HFFc6 (cell line): ENCODE data around the gene ARHGEF7. TPM values are rescaled to one million over a fixed set of nuclear protein-coding genes. Genes with fewer than 3 reads are reported as not detected.

Experiments
- DNase-seq: peaks from one replicate; pipeline ENCODE4 v3.0.0-alpha.2; 2018
- H3K27ac Mint-ChIP-seq: 2 replicates; pipeline ENCODE4 v1.8.0; 2020; ENCODE audit warnings: mild to moderate bottlenecking, mixed read lengths
- H3K27me3 Mint-ChIP-seq: 2 replicates; pipeline ENCODE4 v1.8.0; 2021; ENCODE audit warnings: mild to moderate bottlenecking, moderate library complexity, mixed read lengths; ENCODE audit not compliant: insufficient read depth
- H3K36me3 Mint-ChIP-seq: 2 replicates; pipeline ENCODE4 v1.8.0; 2021; ENCODE audit warnings: low read depth, mixed read lengths
- H3K4me1 Mint-ChIP-seq: 2 replicates; pipeline ENCODE4 v1.8.0; 2020; ENCODE audit warnings: low read depth, mixed read lengths
- H3K4me3 Mint-ChIP-seq: 2 replicates; pipeline ENCODE4 v1.8.0; 2020; ENCODE audit warnings: mild to moderate bottlenecking, moderate library complexity, mixed read lengths
- H3K9me3 Mint-ChIP-seq: 2 replicates; pipeline ENCODE4 v1.8.0; 2020; ENCODE audit warnings: mild to moderate bottlenecking, mixed read lengths
- total RNA-seq, 6 experiments: library from RNA; stranded (reverse); fragmentation: NEBNext Ultra II Directional; extraction: Animal tissue kit (Norgen Biotek cat#: 25700); gene quantifications; 2 replicates in 1 of 6; 3 replicates in 5 of 6; pipeline ENCODE4 v1.2.3, GENCODE V29; 2021
- TF ChIP-seq, protein P1 (sequence below): fragments of 200-600 bp; sonication (generic); IDR thresholded peaks from 2 replicates; pipeline ENCODE4 v1.5.0; 2021; ENCODE audit warnings: antibody characterized with exemption, mild to moderate bottlenecking

ARHGEF7 gene
- total RNA-seq, 6 experiments from 2014 or later = 32.3 to 38.1 (median 35.0) TPM

DNA sequence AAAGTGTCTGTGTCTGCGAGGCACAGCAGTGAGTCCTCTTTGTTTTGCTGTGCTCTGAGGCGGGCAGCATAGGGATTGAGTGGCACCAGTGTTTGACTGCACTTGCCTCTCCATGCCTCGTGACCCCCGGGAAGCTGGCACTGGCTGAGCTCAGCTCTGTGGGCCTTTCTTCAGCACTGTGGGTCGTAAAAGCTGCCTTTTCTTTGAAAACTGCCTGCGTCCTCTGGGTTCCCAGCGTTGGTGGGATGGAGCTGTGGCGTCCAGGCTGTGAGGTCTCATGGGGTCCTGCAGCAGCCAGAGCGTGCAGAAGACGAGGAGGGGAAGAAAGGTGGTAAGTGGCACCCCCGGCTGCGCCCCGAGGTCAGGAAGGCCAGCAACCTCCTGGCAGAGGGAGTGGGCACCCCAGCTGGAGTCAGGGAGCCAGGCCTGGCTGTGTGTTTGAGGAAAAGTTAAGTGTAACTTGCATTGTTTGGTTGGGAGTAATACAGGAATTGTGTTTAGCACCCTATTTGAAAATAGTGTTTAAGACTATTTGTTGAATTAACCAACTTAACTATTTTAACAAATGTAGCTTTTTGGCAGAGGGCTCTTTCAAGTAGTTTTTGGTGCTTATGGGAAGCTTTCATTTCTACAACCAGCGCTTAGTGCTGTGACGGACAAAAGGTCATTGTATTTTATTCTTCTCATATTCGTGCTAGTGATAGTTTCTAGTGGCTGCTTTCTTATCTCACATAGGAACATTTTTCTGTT is 126.1 kb downstream of the ARHGEF7 start:
- Mint-ChIP-seq H3K4me1 (0 out of 2 replicates have a peak, but pooled peaks cover 5% of the 10 kb centered on the region), H3K27ac (no peak overlapping the region), H3K27me3 (no peaks in the 10 kb centered on the region; the same call in 1 of the 2 replicates), H3K4me3 (no peak overlapping the region), H3K9me3 (no peaks in the 10 kb centered on the region), H3K36me3 (peaks cover 37% of the 10 kb centered on the region)
- TF ChIP-seq, protein P1, sequence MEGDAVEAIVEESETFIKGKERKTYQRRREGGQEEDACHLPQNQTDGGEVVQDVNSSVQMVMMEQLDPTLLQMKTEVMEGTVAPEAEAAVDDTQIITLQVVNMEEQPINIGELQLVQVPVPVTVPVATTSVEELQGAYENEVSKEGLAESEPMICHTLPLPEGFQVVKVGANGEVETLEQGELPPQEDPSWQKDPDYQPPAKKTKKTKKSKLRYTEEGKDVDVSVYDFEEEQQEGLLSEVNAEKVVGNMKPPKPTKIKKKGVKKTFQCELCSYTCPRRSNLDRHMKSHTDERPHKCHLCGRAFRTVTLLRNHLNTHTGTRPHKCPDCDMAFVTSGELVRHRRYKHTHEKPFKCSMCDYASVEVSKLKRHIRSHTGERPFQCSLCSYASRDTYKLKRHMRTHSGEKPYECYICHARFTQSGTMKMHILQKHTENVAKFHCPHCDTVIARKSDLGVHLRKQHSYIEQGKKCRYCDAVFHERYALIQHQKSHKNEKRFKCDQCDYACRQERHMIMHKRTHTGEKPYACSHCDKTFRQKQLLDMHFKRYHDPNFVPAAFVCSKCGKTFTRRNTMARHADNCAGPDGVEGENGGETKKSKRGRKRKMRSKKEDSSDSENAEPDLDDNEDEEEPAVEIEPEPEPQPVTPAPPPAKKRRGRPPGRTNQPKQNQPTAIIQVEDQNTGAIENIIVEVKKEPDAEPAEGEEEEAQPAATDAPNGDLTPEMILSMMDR = no peak
- DNase-seq = no peak

DNA sequence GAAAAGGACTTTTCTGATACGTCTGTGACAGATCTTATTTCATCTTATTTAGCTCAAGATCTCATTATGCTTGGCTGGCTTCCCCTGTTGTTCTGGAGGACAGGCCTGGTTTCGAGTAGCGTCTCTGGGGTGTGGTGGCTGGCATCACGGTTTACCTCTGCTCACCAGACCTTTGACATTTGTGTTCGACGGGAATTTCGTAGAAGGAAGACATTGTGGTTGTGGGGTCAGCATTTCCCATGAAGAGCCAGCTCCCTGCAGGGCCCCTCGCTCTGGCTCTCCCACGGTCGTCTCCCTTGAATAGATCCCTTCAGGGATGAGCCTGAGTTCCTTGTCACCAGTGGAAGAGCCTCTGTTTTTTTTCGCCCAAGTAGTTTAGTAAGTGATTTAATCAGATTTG is 126.8 kb downstream of the ARHGEF7 start:
- no peak for DNase-seq
- Mint-ChIP-seq H3K9me3 (no peaks in the 10 kb centered on the region), H3K36me3 (peaks cover 37% of the 10 kb centered on the region), H3K4me3 (no peak overlapping the region), H3K4me1 (0 out of 2 replicates have a peak, but pooled peaks cover 5% of the 10 kb centered on the region), H3K27ac (no peak overlapping the region), H3K27me3 (no peaks in the 10 kb centered on the region; the same call in 1 of the 2 replicates)
- TF ChIP-seq, protein P1 = no peak

- H3K36me3 Mint-ChIP-seq = peaks cover 40% of the 10 kb centered on the region
- H3K27ac Mint-ChIP-seq = no peak overlapping the region
- H3K27me3 Mint-ChIP-seq = no peaks in the 10 kb centered on the region; the same call in 1 of the 2 replicates
- peaks cover 8% of the 10 kb centered on the region; the same call in 1 of the 2 replicates for H3K4me1 Mint-ChIP-seq
- DNase-seq = no peak
- H3K4me3 Mint-ChIP-seq = no peak overlapping the region
- TF ChIP-seq, protein P1 = no peak
- no peaks in the 10 kb centered on the region for H3K9me3 Mint-ChIP-seq
Observed at GRCh38 chr13:111242585-111242984, 127.5 kb downstream of the ARHGEF7 start.

DNA sequence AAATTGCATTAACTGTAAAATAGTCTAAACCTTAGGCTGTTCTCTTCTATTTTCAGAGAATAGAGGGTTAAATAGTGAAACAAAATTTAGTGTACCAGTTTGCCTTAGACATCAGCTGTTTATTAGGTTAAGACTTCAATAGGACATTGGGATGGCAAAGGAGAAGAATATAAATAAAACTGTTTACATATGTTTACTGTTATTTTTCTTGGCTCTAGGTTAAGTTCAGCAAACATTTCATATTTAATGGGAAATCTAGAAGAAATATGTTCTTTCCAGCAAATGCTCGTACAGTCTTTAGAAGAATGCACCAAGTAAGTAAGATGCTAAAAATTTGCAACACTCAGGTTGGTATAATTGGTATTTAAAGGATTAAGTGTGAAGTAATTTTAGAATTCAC is 128.9 kb downstream of the ARHGEF7 start:
- no peak for DNase-seq
- Mint-ChIP-seq H3K4me1 (peaks cover 12% of the 10 kb centered on the region; the same call in 1 of the 2 replicates), H3K36me3 (peaks cover 44% of the 10 kb centered on the region), H3K27ac (no peak overlapping the region), H3K9me3 (no peaks in the 10 kb centered on the region), H3K4me3 (no peak overlapping the region), H3K27me3 (no peaks in the 10 kb centered on the region; the same call in 1 of the 2 replicates)
- TF ChIP-seq, protein P1 = no peak

DNA sequence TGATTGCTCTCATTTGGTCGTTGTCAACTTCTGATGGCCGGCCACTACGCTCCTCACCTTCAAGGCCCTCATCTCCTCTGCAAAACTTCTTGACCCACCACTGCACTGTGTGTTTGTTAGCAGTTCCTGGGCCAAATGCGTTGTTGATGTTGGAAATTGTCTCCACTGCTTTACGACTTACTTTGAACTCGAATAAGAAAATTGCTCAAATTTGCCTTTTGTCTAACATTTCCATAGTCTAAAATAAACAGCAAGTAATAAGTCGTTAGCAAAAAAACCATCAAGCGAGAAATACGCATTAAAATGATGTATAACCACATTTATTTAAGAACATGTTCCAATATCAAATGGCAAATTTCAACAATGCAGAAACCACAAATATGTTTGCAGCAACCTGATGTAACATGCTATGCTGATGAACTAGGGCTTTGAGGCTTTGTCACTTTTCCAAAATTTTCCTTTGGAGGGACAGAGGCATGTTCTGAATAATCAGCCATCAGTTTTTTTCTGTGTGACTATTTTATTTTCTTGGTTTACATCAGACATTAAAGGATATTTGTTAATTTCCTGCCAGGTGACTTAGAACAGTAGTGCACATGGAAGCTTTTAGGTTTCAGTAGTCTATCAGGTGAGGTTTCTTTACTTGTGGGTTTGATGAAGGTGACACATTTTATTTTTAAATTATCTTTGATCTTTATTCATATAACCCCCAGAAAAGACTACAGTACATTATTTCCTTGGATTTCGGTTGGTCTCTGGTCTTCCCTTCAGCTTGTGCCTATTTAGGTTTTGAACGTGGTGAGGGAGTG is 130.7 kb downstream of the ARHGEF7 start:
- H3K36me3 Mint-ChIP-seq = peaks cover 46% of the 10 kb centered on the region

More for the DNA sequence above, 130.7 kb downstream of the ARHGEF7 start:
- no peaks in the 10 kb centered on the region for H3K9me3 Mint-ChIP-seq
- DNase-seq = no peak
- no peak overlapping the region for H3K4me3 Mint-ChIP-seq
- peaks cover 19% of the 10 kb centered on the region; the same call in 1 of the 2 replicates for H3K4me1 Mint-ChIP-seq
- H3K27ac Mint-ChIP-seq = no peak overlapping the region
- TF ChIP-seq, protein P1 = no peak
- H3K27me3 Mint-ChIP-seq = no peaks in the 10 kb centered on the region; the same call in 1 of the 2 replicates
